Spinal cord (tissue), 10 donors: ENCODE measurements around the gene ZNF865. TPM values are rescaled to one million over a fixed set of nuclear protein-coding genes. Genes with fewer than 3 reads are reported as not detected.
"Not testable (repeated sequence)": the region's sequence is repeated elsewhere in the genome, so short reads cannot be mapped to it uniquely, and the experiment has no call there.

Experiments
- DNase-seq, 6 donors: peaks; one replicate each; pipeline versions ENCODE4 v3.0.0 to v3.0.0-alpha.2; 2013 to 2015; ENCODE audit warnings: low spot score in 6 of 6, low read depth in 4 of 6
- H3K27ac ChIP-seq: one replicate; pipeline ENCODE4 v1.5.1; 2013; ENCODE audit warnings: low read depth, low read length, control low read depth
- H3K27me3 ChIP-seq: one replicate; pipeline ENCODE4 v1.6.1; 2013; ENCODE audit warnings: low read length; ENCODE audit not compliant: control insufficient read depth, insufficient read depth
- H3K36me3 ChIP-seq: one replicate; pipeline ENCODE4 v1.6.1; 2013; ENCODE audit warnings: low read length; ENCODE audit not compliant: control insufficient read depth, insufficient read depth
- H3K4me1 ChIP-seq: one replicate; pipeline ENCODE4 v1.6.1; 2013; ENCODE audit warnings: low read length; ENCODE audit not compliant: control insufficient read depth, insufficient read depth
- H3K4me3 ChIP-seq: one replicate; pipeline ENCODE4 v1.5.1; 2013; ENCODE audit warnings: low read depth, low read length, control low read depth
- H3K9me3 ChIP-seq: one replicate; pipeline ENCODE4 v1.6.1; 2013; ENCODE audit warnings: low read length; ENCODE audit not compliant: control insufficient read depth, insufficient read depth
- WGBS: methylation state at CpG from one replicate; pipeline ENCODE4 v1.1.5; 2013; ENCODE audit warnings: missing lambda C conversion rate; ENCODE audit not compliant: insufficient coverage; 5-methylcytosine and 5-hydroxymethylcytosine counted together
- long read RNA-seq, 4 donors: transcript quantifications; one replicate each; lab custom pipeline, GENCODE V29; 2026
- polyA plus RNA-seq, 2 donors: library from polyadenylated mRNA; unstranded; fragments of 120-200 nt; gene quantifications; one replicate each; pipeline ENCODE4 v1.2.1, GENCODE V29; 2013; ENCODE audit not compliant: insufficient read length in 2 of 2
- total RNA-seq, 2 donors: library from RNA; depleted of rRNA in 1 of 2; stranded (reverse); fragments of 120-200 nt in 1 of 2; fragments of >200 nt in 1 of 2; gene quantifications; one replicate each; pipeline versions ENCODE4 v1.2.3 to v1.2.4, GENCODE V29; 2013 to 2014
- donor health status: healthy.

Gene ZNF865
- total RNA-seq (1 to 10 TPM; 1.4 to 2.1 TPM), polyA plus RNA-seq (10 to 100 TPM; 14.8 to 15.4 TPM)
- long read RNA-seq, donor 1, full-length matches to known transcripts: 6 of 6 reads
- long read RNA-seq, donor 1, partial matches to known transcripts: 0 of 6 reads
- long read RNA-seq, donor 1, other reads (novel, unspliced or antisense): 0 of 6 reads
- long read RNA-seq, donor 2, full-length matches to known transcripts: 3 of 3 reads
- long read RNA-seq, donor 2, partial matches to known transcripts: 0 of 3 reads
- long read RNA-seq, donor 2, other reads (novel, unspliced or antisense): 0 of 3 reads
- long read RNA-seq, donor 3, full-length matches to known transcripts: 3 of 3 reads
- long read RNA-seq, donor 3, partial matches to known transcripts: 0 of 3 reads
- long read RNA-seq, donor 3, other reads (novel, unspliced or antisense): 0 of 3 reads
- long read RNA-seq, donor 4, full-length matches to known transcripts: 2 of 7 reads
- long read RNA-seq, donor 4, partial matches to known transcripts: 5 of 7 reads
- long read RNA-seq, donor 4, other reads (novel, unspliced or antisense): 0 of 7 reads

DNA sequence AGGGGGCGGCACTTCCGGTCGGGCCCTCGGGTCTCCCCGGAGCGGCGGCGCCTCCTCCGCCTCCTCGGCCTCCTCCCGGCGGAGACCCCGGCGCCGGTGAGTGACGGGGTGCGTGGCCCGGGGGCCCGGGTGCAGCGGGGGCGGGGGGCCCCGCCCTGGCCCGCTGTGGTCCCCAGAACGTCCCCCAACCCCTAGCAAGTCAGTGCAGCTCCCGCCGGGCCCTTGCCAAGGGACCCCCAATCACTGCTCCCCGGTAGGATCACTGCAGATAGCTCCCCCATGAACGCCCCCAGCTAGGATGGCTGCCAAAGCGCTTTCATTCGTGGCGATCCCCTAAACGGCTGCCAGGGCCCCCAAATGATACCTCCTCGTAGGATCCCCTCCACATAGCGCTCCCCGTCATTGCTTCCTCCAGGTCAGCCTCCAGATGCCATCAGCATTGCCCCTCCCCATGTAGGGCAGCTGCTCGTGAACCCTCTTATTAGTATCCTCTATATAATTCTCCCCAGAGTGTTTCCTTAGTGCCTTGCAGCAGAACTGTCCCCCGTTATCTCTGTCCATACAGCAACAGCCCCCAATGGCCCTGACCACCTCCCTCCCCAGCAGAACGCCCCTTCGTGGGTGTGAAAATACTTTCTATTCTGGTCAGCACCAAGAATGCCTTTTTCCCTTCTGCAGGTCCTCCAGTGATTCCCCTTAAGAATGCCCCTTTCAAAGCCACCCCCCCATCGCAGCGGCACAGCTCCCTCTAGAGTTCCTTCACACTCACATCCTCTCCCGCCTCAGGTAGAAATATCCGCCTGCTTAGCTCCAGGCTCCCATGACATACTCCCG lies at the start of gene ZNF865:
Gene ZNF865, plus strand, starts transcription at position 11 of the 834 bp plus-strand sequence. CDS start 7,972 bp downstream, outside the sequence.
- Histone ChIP-seq H3K27ac (peak within 1 kb of the TSS; percentile 98), H3K9me3 (no peaks in the 10 kb centered on the region), H3K36me3 (peaks cover 26% of the 10 kb centered on the region), H3K27me3 (no peaks in the 10 kb centered on the region), H3K4me3 (peak within 1 kb of the TSS; percentile 80), H3K4me1 (peaks cover 31% of the 10 kb centered on the region)
- WGBS: 0% methylated on average over 43 of the region's 44 CpGs
- peak in 3 of 6 donors; percentile 54 to 87 (median 85) for DNase-seq

DNA sequence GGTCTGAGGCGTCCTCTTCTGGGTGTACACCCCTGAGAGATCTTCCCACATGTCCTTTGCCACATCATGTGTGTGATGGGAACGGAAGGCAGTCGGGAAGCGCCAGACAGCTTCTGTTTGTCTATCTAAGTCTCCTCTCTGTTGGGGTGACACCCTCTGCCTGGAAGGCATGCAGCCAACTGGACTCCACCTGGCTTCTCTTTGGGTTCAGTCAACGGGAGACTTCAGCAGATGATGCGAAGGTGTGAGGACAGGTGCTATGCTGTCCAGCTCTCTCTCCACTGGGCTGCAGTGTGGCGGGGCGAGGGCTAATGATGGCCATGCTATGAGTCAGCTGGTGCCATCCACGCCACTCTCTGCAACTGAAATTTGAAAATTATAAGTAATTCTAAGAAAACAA lies 45.8 kb upstream of the ZNF865 start:
- H3K27ac ChIP-seq: no peak overlapping the region
- H3K4me1 ChIP-seq: peaks cover 18% of the 10 kb centered on the region
- H3K4me3 ChIP-seq: no peak overlapping the region
- no peaks in the 10 kb centered on the region for H3K9me3 ChIP-seq
- H3K27me3 ChIP-seq: peaks cover 3% of the 10 kb centered on the region
- no peak for DNase-seq
- H3K36me3 ChIP-seq: no peaks in the 10 kb centered on the region
- 82% methylated on average over 6 of the region's 9 CpGs for WGBS

DNA sequence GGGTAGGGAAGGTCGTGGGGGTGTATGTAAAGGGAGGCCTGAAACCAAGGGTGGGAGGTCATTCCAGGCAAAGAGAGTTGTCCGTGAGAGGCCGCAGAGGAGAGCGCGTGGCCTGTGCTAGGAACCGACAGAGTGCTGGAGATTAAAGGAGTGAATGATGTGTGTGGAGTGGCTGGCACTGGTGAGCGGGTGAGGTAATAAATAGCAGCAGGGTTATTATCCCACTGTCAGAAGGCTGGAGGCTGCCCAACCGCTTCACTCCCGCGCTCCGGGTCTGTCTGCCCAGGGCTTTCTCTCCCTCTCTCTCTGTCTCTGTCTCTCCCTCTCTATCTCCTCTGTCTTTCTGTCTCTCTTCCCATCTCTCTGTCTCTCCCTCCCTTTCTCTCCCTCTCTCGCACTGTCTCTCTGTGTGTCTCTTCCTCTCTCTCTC lies 42.2 kb upstream of the ZNF865 start:
- H3K4me3 ChIP-seq: no peak overlapping the region
- peak in 2 of 6 donors; percentile 74 to 83 for DNase-seq
- H3K4me1 ChIP-seq: peaks cover 18% of the 10 kb centered on the region
- no peaks in the 10 kb centered on the region for H3K36me3 ChIP-seq
- no peak overlapping the region for H3K27ac ChIP-seq
- WGBS: 18% methylated on average over 11 of the region's 12 CpGs
- H3K9me3 ChIP-seq: no peaks in the 10 kb centered on the region
- H3K27me3 ChIP-seq: peaks cover 3% of the 10 kb centered on the region

DNA sequence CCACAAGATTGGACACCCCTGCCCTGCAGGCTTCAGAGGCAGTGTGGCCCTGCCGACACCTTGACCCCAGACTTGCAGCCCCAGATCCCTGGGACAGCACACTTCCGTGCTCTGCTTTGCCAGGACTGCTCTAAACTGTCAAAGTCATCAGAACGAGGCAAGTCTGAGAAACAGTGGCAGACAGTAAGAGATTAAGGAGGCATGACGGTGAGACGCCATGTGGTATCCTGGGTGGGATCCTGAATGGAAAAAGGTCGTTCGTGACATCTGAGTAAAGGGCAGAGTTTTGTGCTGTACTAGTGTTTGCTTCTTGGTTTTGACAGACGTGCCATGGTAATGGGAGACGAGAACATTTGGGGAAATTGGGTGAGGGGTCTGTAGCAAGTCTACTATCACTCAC lies 38.6 kb upstream of the ZNF865 start:
- WGBS: 48% methylated on average over 7 of the region's 9 CpGs
- DNase-seq: no peak
- no peaks in the 10 kb centered on the region for H3K9me3 ChIP-seq

DNA sequence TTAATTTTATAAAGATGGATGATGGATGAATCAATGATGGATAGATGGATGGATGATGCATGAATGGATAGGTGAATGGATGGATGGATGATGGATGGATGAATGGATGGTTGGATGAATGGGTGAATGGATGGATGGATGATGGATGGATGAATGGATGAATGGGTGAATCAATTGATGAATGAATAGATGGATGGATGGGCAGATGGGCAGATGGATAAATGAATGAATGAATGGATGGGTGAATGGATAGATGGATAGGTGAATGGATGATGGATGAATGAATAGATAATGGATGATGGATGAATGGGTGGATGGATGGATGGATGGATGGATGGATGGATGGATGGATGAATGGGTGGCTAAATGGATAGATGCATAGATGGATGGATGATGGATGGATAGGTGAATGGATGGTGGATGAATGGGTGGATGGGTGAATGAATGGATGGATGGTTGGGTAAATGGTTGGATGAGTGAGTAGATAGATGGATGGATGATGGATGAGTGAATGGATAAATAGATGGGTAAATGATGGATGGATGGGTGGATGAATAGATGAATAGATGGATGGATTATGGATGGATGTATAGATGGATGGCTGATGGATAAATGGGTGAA lies 37.6 kb upstream of the ZNF865 start:
- H3K36me3 ChIP-seq: no peaks in the 10 kb centered on the region
- peaks cover 15% of the 10 kb centered on the region for H3K4me1 ChIP-seq
- no peak overlapping the region for H3K27ac ChIP-seq
- DNase-seq: no peak
- H3K9me3 ChIP-seq: no peaks in the 10 kb centered on the region
- H3K27me3 ChIP-seq: no peaks in the 10 kb centered on the region
- no peak overlapping the region for H3K4me3 ChIP-seq

More for the DNA sequence above, 38.6 kb upstream of the ZNF865 start:
- Histone ChIP-seq H3K27ac (no peak overlapping the region), H3K4me1 (peaks cover 18% of the 10 kb centered on the region), H3K27me3 (no peaks in the 10 kb centered on the region), H3K4me3 (no peak overlapping the region), H3K36me3 (no peaks in the 10 kb centered on the region)

DNA sequence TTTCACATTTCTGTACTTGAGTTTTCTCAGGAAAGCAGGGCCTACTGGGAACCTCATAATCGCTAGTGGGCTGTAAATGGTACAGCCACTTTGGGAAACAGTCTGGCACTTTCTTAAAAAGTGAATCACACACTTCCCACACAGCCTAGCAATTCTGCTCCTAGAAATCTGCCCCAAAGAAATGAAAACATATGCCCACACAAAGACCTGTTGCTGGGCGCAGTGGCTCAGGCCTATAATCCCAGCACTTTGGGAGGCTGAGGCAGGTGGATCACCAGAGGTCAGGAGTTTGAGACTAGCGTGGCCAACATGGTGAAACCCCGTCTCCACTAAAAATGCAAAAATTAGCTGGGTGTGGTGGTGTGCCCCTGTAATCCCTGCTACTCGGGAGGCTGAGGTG lies 36.0 kb upstream of the ZNF865 start:
- not testable (repeated sequence) for H3K4me3 ChIP-seq, H3K9me3 ChIP-seq, H3K27me3 ChIP-seq, H3K4me1 ChIP-seq, H3K36me3 ChIP-seq, H3K27ac ChIP-seq, DNase-seq
- WGBS: 86% methylated on average over 4 of the region's 5 CpGs

DNA sequence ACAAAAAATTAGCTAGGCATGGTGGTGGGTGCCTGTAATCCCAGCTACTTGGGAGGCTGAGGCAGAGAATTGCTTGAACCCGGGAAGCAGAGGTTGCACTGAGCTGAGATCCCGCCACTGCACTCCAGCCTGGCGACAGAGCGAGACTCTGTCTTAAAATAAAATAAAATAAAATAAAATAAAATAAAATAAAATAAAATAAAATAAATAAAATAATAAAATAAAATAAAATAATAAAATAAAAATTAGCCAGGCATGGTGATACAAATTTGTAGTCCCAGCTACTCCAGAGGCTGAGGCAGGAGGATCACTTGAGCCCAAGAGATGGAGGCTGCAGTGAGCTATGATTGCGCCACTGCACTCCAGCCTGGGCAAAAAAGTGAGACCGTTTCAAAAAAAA lies 31.5 kb upstream of the ZNF865 start:
- DNase-seq, H3K27me3 ChIP-seq, H3K9me3 ChIP-seq, H3K4me1 ChIP-seq, H3K27ac ChIP-seq, H3K4me3 ChIP-seq: not testable (repeated sequence)
- H3K36me3 ChIP-seq: peaks cover 28% of the 10 kb centered on the region
- no CpG with 5 or more reads among the region's 6 CpGs for WGBS

DNA sequence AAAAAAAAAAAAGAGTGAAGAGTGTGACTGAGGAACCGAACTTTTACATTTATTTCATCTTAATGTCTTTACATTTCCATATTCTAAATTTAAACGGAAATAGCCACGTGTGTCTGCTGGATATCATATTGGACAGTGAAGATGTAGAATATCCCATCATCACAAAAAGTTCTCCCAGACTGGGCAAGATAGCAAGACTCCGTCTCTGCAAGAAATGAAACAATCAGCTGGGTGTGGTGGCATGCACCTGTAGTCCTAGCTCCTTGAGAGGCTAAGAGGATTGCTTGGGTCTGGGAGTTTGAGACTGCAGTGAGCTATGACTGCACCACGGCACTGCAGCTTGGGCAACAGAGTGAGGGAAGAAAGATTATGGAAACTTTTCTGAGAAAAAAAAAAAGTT lies 28.7 kb upstream of the ZNF865 start:
- Histone ChIP-seq H3K4me3 (no peak overlapping the region), H3K4me1 (peaks cover 16% of the 10 kb centered on the region), H3K27ac (no peak overlapping the region), H3K9me3 (no peaks in the 10 kb centered on the region), H3K36me3 (peaks cover 34% of the 10 kb centered on the region), H3K27me3 (no peaks in the 10 kb centered on the region)
- no peak for DNase-seq
- 100% methylated on average over 2 of the region's 5 CpGs for WGBS

DNA sequence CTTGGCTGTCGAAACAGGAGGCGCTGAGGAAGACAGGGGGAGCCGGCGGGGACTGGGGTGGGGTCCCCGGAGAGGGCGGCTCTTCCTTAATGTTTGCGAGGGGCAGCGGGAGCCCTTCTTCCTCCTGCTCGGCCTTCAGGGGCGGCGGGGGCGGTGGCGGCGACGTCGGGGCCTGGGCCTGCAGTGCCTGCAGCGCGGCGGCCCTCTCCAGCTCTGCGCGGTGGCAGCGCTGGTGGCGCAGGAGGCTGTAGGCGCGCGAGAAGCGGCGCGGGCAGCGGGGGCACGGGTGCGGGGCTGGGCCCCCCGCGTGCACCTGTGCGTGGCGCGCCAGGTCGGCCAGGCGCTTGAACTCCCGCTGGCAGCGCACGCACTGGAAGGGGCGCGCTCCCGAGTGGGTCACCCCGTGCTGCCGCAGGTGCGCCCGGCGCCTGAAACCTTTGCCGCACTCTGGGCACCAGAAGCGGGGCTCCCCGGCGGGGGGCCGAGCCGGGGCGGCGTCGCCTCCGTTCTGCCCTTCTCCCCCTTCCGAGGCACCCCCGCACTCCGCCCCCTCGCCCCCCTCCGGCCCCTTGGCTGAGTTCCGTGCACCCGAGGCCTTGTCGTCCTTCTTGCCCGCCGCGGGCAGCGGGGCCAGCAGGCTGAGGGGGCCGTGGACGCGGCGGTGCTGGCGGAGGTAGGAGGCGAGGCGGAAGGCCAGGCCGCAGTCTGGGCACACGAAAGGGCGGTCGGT lies 27.3 kb upstream of the ZNF865 start:
- peaks cover 34% of the 10 kb centered on the region for H3K36me3 ChIP-seq
- WGBS: 95% methylated on average over 82 of the region's 83 CpGs
- H3K27me3 ChIP-seq: no peaks in the 10 kb centered on the region
- no peak overlapping the region for H3K4me3 ChIP-seq
- DNase-seq: no peak
- H3K9me3 ChIP-seq: no peaks in the 10 kb centered on the region
- H3K27ac ChIP-seq: no peak overlapping the region
- H3K4me1 ChIP-seq: peaks cover 16% of the 10 kb centered on the region
